ENCODE results near the gene KRT84. TPM values are rescaled to one million over a fixed set of nuclear protein-coding genes. Genes with fewer than 3 reads are reported as not detected.

KRT84 gene
- total RNA-seq, 1 experiment from 2014 or later = not detected

GRCh38 chr12:52338241-52338960 is 47.1 kb downstream of the KRT84 start:
- peak overlapping the region; percentile 39 for H3K4me3 Mint-ChIP-seq (ENCODE audit: unreplicated experiment)
- peaks cover 29% of the 10 kb centered on the region for H3K4me1 Mint-ChIP-seq (ENCODE audit: insufficient read depth, unreplicated experiment)
- DNase-seq (ENCODE audit: unreplicated experiment) = peak; percentile 81
- intact Hi-C loops (cut with micrococcal nuclease) = no loop called here
- no peaks in the 10 kb centered on the region for H3K36me3 Mint-ChIP-seq (ENCODE audit: insufficient read depth, unreplicated experiment)
- H3K9me3 Mint-ChIP-seq (ENCODE audit: unreplicated experiment) = no peaks in the 10 kb centered on the region
- no peak for TF ChIP-seq CTCF (IDR thresholded peaks at IDR 0.05; ENCODE audit: unreplicated experiment)
- peak overlapping the region; percentile 73 for H3K27ac Mint-ChIP-seq (ENCODE audit: low read depth, unreplicated experiment)
- ChIA-PET CTCF (interaction anchor here (0.7 to 4.9 kb wide), 7 partner anchors 11 to 643 kb away, joined by 3 to 39 read pairs (median 4); no protein-coding TSS in a partner anchor), POLR2A (interaction anchor here (0.6 to 3.3 kb wide), 8 partner anchors 10 to 182 kb away, joined by 3 to 22 read pairs (median 3); partner anchors contain the start of genes KRT5 and KRT7)
- no peaks in the 10 kb centered on the region for H3K27me3 Mint-ChIP-seq (ENCODE audit: insufficient read depth, unreplicated experiment)
- BruUV-seq (replicated peaks) = no TSS peak

GRCh38 chr12:52337054-52337453 is 48.4 kb downstream of the KRT84 start:
- CTCF ChIA-PET = interaction anchor here (0.9 to 4.9 kb wide), 5 partner anchors 9 to 165 kb away, joined by 3 to 39 read pairs (median 5); no protein-coding TSS in a partner anchor
- no peaks in the 10 kb centered on the region for H3K36me3 Mint-ChIP-seq (ENCODE audit: insufficient read depth, unreplicated experiment)
- H3K27ac Mint-ChIP-seq (ENCODE audit: low read depth, unreplicated experiment) = no peak overlapping the region
- H3K4me3 Mint-ChIP-seq (ENCODE audit: unreplicated experiment) = no peak overlapping the region
- TF ChIP-seq CTCF (IDR thresholded peaks at IDR 0.05; ENCODE audit: unreplicated experiment) = no peak
- POLR2A ChIA-PET = interaction anchor here (0.6 to 3.3 kb wide), 12 partner anchors 9 to 477 kb away, joined by 3 to 22 read pairs (median 3); partner anchors contain the start of gene KRT4
- no peak for DNase-seq (ENCODE audit: unreplicated experiment)
- H3K4me1 Mint-ChIP-seq (ENCODE audit: insufficient read depth, unreplicated experiment) = peaks cover 29% of the 10 kb centered on the region
- no TSS peak for BruUV-seq (replicated peaks)
- H3K27me3 Mint-ChIP-seq (ENCODE audit: insufficient read depth, unreplicated experiment) = no peaks in the 10 kb centered on the region
- H3K9me3 Mint-ChIP-seq (ENCODE audit: unreplicated experiment) = no peaks in the 10 kb centered on the region
- intact Hi-C loops (cut with micrococcal nuclease) = no loop called here

- ChIA-PET POLR2A (interaction anchor here (0.7 to 3.3 kb wide), 9 partner anchors 9 to 189 kb away, joined by 3 to 22 read pairs (median 3); no protein-coding TSS in a partner anchor), CTCF (interaction anchor here (0.6 to 4.9 kb wide), 5 partner anchors 9 to 165 kb away, joined by 3 to 39 read pairs (median 5); no protein-coding TSS in a partner anchor)
- H3K4me3 Mint-ChIP-seq (ENCODE audit: unreplicated experiment) = no peak overlapping the region
- no peaks in the 10 kb centered on the region for H3K9me3 Mint-ChIP-seq (ENCODE audit: unreplicated experiment)
- H3K4me1 Mint-ChIP-seq (ENCODE audit: insufficient read depth, unreplicated experiment) = peaks cover 29% of the 10 kb centered on the region
- no peak for DNase-seq (ENCODE audit: unreplicated experiment)
- no TSS peak for BruUV-seq (replicated peaks)
- intact Hi-C loops (cut with micrococcal nuclease) = no loop called here
- H3K27ac Mint-ChIP-seq (ENCODE audit: low read depth, unreplicated experiment) = no peak overlapping the region
- H3K36me3 Mint-ChIP-seq (ENCODE audit: insufficient read depth, unreplicated experiment) = no peaks in the 10 kb centered on the region
- TF ChIP-seq CTCF (IDR thresholded peaks at IDR 0.05; ENCODE audit: unreplicated experiment) = no peak
- no peaks in the 10 kb centered on the region for H3K27me3 Mint-ChIP-seq (ENCODE audit: insufficient read depth, unreplicated experiment)
Measured at GRCh38 chr12:52336641-52337040, 48.8 kb downstream of the KRT84 start.

GRCh38 chr12:52335598-52336262 is 49.7 kb downstream of the KRT84 start:
- no peak overlapping the region for H3K27ac Mint-ChIP-seq (ENCODE audit: low read depth, unreplicated experiment)
- peak; percentile 27 for DNase-seq (ENCODE audit: unreplicated experiment)
- H3K27me3 Mint-ChIP-seq (ENCODE audit: insufficient read depth, unreplicated experiment) = no peaks in the 10 kb centered on the region
- no TSS peak for BruUV-seq (replicated peaks)
- intact Hi-C loops (cut with micrococcal nuclease) = no loop called here
- no peaks in the 10 kb centered on the region for H3K36me3 Mint-ChIP-seq (ENCODE audit: insufficient read depth, unreplicated experiment)
- ChIA-PET POLR2A (interaction anchor here (1.2 kb wide), 1 partner anchor 10 kb away, joined by 4 read pairs; no protein-coding TSS in a partner anchor), CTCF (interaction anchor here (0.6 to 1.6 kb wide), 3 partner anchors 178 to 549 kb away, joined by 3 to 5 read pairs (median 3); no protein-coding TSS in a partner anchor)
- H3K4me1 Mint-ChIP-seq (ENCODE audit: insufficient read depth, unreplicated experiment) = peaks cover 29% of the 10 kb centered on the region
- no peak for TF ChIP-seq CTCF (IDR thresholded peaks at IDR 0.05; ENCODE audit: unreplicated experiment)
- no peak overlapping the region for H3K4me3 Mint-ChIP-seq (ENCODE audit: unreplicated experiment)
- H3K9me3 Mint-ChIP-seq (ENCODE audit: unreplicated experiment) = no peaks in the 10 kb centered on the region

All from MCF 10A (cell line).